NCI-H2171 treated with DMSO at 0.1 percent for 48 hours (cell line): ENCODE results near the gene MTUS2.

Source experiments
- DNase-seq: peaks from one replicate; lab custom pipeline; 2025; lab: John Stamatoyannopoulos, UW

The MTUS2 gene

GRCh38 chr13:29526741-29527140 lies 706.6 kb downstream of the MTUS2 start:
- no peak for DNase-seq

- DNase-seq, result no peak
These were observed 707.4 kb downstream of the MTUS2 start for GRCh38 chr13:29527511-29527910.

GRCh38 chr13:29527916-29528315 lies 707.8 kb downstream of the MTUS2 start:
- no peak for DNase-seq

GRCh38 chr13:29529754-29530153 lies 709.6 kb downstream of the MTUS2 start:
- no peak for DNase-seq

DNA sequence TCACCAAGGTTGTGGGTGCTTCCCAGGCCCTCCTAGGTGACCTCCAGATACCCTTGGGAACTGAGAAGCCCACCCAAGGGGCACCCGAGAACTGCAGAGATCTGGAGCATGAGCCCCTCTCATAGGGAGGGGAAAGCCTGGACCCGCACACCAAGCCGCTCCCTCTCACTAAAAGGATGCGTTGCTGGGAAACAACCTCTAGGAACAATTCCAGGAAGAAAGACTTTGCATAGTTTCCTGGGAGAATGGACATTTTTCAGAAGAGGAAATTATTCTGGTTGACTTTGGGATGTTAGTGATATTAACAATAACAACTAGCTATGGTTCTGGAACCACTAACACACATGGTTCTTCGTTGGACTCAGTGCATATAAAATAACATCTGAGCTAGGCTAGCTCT lies 710.8 kb downstream of the MTUS2 start:
- DNase-seq, result no peak

GRCh38 chr13:29532116-29532515 lies 712.0 kb downstream of the MTUS2 start:
- no peak for DNase-seq

DNA sequence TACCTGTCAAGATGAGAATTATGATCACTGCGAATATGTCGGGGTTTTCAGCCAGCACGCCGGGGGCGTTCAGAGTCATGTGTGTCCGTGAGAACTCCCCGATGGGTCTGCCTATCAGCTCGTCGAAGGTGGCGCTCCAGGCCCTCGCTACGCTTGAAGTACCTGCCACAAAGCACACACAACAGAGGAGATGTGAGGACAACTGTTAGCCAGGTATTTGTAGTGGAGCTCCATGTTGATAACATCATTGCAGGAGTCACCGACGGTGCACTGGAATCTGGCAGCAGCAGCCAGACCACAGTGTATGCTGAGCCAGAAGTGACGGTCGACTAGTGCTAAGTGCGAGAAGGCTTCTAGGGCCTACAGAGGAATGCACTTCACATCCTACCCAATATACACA lies 712.7 kb downstream of the MTUS2 start:
- no peak for DNase-seq

DNA sequence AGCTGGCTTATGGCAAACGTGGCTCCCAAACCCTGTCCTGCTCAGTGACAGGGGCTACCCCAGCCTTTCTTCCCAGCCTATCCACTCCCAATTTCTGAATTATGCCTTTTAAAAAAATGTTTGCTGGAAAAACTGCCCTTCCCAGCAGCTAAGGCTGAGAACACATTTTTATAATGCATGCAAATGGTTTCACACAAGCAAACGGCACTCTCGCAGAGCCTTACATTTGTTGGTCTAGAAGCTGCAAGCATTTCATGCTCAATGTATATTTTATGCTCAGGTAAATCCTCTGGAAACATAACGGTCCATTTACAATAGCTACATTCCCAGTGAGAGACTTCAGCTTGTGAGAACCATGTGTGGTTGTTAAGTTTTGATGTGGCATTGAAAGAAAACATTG lies 713.9 kb downstream of the MTUS2 start:
- DNase-seq, result no peak

- DNase-seq, result no peak
These were observed 715.8 kb downstream of the MTUS2 start for GRCh38 chr13:29535663-29536655.

DNA sequence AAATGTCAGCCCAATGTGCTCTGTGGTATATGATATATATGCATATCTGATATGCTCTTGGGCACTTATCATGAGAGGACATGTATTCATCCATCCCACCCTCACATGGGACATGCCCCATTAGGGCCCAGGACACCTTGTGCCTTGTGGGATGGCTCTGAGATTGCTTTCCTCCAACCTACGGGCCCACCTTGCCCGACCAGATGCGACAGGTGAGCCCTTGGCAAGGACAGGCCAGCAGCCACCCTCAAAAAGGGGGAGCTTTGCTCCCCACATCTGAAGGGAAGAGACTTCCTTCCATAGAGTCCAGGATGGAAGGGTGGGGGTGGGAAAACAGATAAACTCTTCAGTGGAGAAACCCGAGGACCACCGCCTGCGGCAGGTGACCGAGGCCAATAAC lies 716.7 kb downstream of the MTUS2 start:
- no peak for DNase-seq

DNA sequence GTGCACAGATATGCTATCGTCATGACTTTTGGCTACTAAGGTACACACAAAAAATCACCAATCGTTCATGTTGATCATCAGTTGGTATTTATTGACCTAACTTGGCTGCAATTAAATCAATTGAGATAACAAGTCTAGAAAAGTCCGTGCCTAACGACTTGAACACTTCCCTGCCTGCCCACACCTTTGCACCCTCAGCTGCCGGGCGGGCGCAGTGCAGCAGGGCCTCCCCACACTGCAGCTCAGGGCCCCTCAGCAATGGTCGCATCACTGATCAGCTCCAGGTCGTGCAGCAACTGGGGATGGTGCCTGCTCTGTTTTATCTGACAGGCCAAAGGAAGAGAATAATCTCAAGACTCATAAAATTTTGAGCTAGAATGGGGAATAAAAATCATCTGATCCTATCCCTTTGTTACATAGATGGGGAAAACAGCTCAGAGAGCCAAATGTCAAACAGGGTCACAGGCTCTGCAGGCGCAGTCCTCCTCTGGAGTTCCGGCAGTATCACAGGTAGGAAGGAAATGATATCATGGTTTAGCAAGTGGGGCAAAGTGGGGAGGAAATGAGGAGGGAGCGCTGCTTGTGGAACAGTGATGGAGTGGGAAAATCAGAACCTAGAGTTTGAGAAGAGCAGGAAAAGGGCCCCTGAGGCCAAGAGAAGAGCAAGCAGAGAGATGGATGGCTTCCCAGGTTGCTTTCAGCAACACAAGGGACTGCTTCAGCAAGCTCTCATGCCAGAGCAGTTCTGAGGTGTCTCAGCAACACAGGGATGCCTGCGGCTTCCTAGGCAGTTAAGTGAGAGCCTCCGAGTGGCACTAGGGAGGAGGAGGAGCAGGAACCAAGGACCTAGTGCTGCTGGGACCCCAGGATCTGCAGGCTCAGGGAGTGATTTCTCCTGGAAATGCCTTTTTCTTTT lies 717.9 kb downstream of the MTUS2 start:
- no peak for DNase-seq

DNA sequence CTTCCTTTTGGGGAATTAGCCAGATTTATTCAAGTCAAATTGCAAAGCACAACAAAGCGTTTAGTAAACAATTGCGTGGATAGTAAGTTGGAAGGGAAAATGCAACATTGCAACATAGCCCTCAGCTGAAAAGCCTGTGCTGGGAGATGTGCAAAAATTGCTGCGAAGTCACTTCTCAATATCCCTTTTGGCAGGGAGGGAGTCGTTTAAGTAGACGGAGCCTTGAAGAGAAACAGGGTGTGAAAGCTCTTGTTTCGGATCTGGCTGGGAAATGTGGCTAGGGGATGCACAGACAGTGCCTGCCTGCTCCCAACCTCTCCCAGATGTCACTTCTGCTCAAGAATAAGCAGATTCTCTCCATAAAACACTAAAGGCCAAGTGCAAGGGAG lies 718.5 kb downstream of the MTUS2 start:
- DNase-seq, result no peak

- no peak for DNase-seq
These were observed 719.7 kb downstream of the MTUS2 start for GRCh38 chr13:29539856-29540255.

DNA sequence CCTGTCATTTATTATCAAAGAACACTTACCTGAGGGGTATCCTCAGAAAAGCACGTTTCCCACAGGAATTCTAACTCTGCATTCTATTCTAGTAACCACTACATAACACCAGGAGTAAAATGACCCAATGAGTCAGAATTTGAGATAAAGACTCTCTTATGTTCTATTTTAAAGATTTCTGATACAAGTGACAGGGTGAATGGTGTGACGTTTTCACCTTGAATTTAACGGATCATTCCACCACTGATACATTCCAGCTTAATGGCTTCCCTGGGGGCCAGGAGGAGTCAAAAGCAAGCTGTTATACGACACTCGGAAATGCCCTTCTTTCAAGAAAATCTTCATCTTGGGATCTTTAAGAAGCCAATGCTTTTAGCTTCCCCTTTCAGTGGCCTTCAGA lies 720.2 kb downstream of the MTUS2 start:
- DNase-seq, result no peak

GRCh38 chr13:29540799-29541198 lies 720.7 kb downstream of the MTUS2 start:
- no peak for DNase-seq

GRCh38 chr13:29541400-29541799 lies 721.3 kb downstream of the MTUS2 start:
- no peak for DNase-seq

DNA sequence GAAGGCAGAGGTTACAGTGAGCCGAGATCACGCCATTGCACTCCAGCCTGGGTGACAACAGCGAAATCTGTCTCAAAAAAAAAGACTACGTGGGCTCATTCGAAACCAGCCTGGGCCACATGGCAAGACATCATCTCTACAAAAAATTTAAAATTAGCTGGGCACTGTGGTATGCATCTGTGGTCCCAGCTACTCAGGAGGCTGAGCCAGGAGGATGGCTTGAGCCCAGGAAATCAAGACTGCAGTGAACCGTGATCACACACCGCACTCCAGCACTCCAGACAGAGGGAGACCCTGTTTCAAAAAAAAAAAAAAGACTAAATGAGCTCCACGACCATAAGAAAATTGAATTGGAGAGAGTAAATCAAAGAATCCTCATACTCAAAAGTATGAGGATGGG lies 722.2 kb downstream of the MTUS2 start:
- DNase-seq, result no peak

DNA sequence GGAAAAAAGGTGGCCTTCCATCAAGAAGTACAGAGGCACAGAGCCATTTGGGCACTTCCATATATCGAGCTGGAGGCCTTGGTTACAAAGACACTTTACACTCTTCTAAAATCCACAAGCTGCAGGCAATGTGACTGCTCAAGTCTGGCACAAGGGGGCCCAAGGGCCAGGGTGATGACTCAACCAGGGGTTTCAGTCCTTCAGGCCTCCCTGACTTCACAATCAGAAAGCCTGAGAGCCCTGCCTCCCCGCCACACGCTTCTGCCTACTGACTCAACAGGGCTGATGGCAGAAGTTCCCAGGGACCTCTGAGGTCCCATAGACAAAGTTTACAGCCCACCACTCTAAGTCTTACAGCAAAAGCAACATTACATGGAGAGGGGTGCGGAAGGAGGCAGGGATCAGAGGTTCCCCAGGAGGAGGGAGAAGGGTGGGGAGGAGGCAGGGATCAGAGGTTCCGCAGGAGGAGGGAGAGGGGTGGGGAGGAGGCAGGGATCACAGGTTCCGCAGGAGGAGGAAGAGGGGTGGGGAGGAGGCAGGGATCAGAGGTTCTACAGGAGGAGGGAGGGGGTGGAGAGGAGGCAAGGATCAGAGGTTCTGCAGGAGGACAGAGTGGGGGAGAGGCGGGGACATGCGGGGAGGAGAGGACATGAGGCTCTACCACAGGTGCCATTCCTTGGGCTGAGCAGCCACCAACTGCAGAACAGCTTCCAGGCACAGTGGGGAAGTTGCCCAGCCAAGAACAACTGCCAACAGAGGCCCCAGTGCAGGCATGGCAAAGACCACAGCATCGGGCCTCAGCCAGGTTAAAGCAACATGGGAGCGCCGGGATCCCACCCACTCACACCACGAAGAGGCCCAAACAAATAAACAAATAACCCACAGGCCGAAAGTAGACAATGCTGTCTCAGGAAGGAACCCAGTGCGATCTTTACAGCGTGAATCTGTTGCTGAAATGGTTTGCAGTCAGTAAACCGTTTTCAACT lies 723.4 kb downstream of the MTUS2 start:
- no peak for DNase-seq

DNA sequence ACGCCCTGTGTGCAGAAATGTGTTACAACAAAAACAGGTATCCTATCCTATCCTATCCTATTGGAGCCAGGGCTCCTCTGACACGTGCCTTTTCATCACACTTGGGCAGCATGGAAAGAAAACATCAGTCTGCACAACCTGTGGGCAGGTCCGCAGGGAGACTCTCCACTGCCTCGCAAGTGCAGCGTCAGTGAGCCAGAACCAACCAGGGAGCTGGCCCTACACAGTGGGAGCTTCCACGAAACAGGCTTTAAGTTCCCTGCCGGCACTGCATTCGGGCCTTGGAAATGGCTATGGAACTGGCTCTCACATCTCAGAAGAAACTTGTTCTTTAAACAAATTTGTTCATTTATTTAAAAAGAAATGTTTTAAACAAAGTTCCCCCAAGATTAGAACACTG lies 725.8 kb downstream of the MTUS2 start:
- DNase-seq, result no peak

GRCh38 chr13:29546662-29547061 lies 726.5 kb downstream of the MTUS2 start:
- DNase-seq, result no peak

GRCh38 chr13:29547153-29547552 lies 727.0 kb downstream of the MTUS2 start:
- DNase-seq, result no peak

DNA sequence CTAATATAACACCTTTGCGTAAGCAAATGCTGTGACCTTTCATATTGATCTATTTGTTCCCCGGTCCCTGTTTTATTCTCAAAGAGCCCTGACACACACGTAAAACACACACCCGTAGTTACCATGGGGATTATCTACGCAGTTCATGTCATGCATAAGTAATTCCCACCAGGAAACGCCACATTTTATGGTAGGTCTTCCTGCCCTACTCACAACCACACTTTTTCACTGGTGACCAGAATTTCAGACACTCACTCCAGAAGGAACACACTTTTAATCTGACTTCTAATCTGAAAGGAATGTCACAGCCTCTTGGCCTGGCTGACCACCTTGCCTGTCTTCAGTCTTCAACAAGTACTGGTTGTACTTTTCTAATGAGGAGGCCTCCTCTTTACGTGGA lies 728.6 kb downstream of the MTUS2 start:
- no peak for DNase-seq
